Duodenal mucosa (tissue), 2 donors: Measurements from ENCODE around the gene ANTXR1.
"Not testable (repeated sequence)": the region's sequence is repeated elsewhere in the genome, so short reads cannot be mapped to it uniquely, and the experiment has no call there.

Experiments used
- H3K27ac ChIP-seq: one replicate; pipeline ENCODE4 v1.7.0; 2013; ENCODE audit warnings: low read depth, low read length
- H3K27me3 ChIP-seq, 2 donors: one replicate each; pipeline ENCODE4 v1.7.0; 2013; ENCODE audit warnings: low read length in 2 of 2, control low read depth in 1 of 2; ENCODE audit not compliant: insufficient read depth in 2 of 2, control insufficient read depth in 1 of 2
- H3K36me3 ChIP-seq, 2 donors: one replicate each; pipeline ENCODE4 v1.7.0; 2013; ENCODE audit warnings: low read length in 2 of 2, control low read depth in 1 of 2; ENCODE audit not compliant: insufficient read depth in 2 of 2, control insufficient read depth in 1 of 2
- H3K4me1 ChIP-seq, 2 donors: one replicate each; pipeline ENCODE4 v1.7.0; 2013; ENCODE audit warnings: low read length in 2 of 2, control low read depth in 1 of 2; ENCODE audit not compliant: insufficient read depth in 2 of 2, control insufficient read depth in 1 of 2
- H3K4me3 ChIP-seq, 2 donors: one replicate each; pipeline ENCODE4 v1.7.0; 2013; ENCODE audit warnings: low read length in 2 of 2, low read depth in 1 of 2
- H3K9ac ChIP-seq, 2 donors: one replicate each; pipeline ENCODE4 v1.7.0; 2013; ENCODE audit warnings: low read length in 2 of 2, low read depth in 1 of 2
- H3K9me3 ChIP-seq, 2 donors: one replicate each; pipeline ENCODE4 v1.7.0; 2013; ENCODE audit warnings: low read length in 2 of 2, control low read depth in 1 of 2; ENCODE audit not compliant: control insufficient read depth in 1 of 2

ANTXR1 gene

DNA sequence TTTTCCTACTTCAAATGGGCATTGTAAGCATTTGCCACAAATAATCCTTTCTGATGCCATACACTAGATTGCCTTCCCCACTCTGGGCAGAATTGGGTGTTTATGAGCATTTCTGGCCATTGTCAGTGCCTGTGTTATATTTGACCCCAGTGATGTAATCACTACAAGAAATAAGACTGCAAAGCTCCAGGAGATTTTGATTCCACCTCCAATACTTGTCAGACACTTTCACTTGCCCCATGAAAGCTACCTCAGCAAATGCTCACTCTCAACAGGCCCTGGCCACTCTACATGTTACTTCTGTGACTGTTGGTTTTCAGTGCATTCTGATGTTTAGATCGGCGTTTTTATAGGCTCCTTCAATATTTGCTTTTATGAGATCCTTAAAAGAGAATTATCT, 239.0 kb downstream of the ANTXR1 start:
- H3K27me3 ChIP-seq: peaks cover 0 to 4% of the 10 kb centered on the region in 2 donors
- H3K27ac ChIP-seq: no peak overlapping the region
- H3K36me3 ChIP-seq: no peaks in the 10 kb centered on the region
- no peaks in the 10 kb centered on the region for H3K9me3 ChIP-seq
- no peak overlapping the region for H3K9ac ChIP-seq
- no peak overlapping the region for H3K4me3 ChIP-seq
- H3K4me1 ChIP-seq: no peaks in the 10 kb centered on the region

DNA sequence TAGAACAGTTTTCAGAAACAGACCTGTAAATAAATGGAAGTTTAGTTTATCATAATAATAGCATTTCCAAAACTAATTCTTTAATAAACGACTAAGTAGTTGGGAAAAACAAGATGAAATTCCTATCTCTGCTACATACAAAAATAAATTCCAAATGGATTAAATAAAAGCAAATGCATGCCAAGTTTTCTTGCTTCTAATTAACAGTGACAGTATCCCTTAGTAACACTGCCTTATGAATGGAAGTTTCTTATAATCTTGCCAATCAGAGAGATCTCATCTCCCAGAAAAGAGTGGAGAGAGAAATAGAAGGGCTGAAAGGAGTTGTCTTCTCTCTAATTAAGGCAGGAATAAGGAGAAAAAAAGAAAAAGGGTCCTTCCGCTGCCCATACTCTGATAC, 240.1 kb downstream of the ANTXR1 start:
- Histone ChIP-seq H3K9me3 (no peaks in the 10 kb centered on the region), H3K36me3 (no peaks in the 10 kb centered on the region), H3K4me3 (no peak overlapping the region), H3K9ac (no peak overlapping the region), H3K4me1 (no peaks in the 10 kb centered on the region), H3K27me3 (peaks cover 0 to 4% of the 10 kb centered on the region in 2 donors), H3K27ac (no peak overlapping the region)

DNA sequence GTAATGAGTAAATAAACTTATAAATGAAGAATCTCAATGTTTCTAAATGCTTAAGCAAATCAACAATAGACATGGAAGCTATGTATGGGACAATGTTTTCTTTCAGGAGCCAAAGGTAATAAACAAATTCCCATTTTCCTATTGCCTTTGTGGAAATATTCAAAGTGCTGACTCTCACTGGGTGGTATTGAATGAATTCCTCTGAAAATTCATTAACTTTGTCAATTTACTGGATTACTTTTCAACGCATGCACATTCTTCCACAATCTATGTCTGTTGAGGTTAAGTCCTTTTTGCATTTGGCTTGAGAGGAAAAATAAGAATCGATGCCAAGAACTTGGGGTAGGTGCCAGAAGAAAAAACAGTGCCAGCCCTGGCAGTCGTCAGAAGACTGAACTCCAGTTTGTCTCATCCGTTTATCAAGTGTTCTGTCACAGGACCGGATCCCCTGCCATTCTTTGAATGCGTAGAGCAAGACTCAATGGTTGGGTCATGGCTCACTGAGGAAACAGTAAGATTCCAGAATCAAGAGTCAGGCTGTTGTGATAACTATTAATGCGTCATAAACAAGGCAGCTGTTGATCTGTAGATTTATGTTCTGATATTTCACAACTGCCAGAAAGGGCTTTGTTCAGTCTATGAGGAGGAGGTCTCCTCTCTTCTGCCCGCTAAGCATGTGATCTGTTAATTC, 240.8 kb downstream of the ANTXR1 start:
- H3K9ac ChIP-seq: no peak overlapping the region
- H3K27ac ChIP-seq: no peak overlapping the region
- no peaks in the 10 kb centered on the region for H3K36me3 ChIP-seq
- H3K4me3 ChIP-seq: no peak overlapping the region
- H3K4me1 ChIP-seq: no peaks in the 10 kb centered on the region
- no peaks in the 10 kb centered on the region for H3K9me3 ChIP-seq
- H3K27me3 ChIP-seq: peaks cover 0 to 4% of the 10 kb centered on the region in 2 donors

DNA sequence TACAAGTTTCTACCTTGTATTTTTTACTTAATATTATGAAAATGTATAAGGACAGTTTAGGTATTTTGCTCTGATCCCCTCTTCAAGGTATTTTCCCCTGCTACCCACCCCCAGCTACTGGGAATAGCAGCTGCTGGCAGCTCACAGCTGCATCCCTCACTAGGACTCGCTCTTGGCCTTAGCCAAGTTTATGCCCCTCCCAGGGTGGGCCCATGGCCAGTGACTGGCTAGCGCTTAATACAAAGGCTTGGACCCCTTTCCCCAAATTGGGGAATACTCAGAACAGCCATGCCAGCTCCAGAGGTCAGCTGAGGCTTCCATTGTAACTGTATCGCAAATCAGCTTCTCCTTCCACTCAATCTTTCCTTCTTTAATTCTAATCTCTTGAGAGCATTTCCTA, 242.8 kb downstream of the ANTXR1 start:
- H3K36me3 ChIP-seq: no peaks in the 10 kb centered on the region
- H3K4me1 ChIP-seq: no peaks in the 10 kb centered on the region
- H3K4me3 ChIP-seq: no peak overlapping the region
- peaks cover 3 to 13% of the 10 kb centered on the region in 2 donors for H3K9me3 ChIP-seq
- H3K27ac ChIP-seq: no peak overlapping the region
- H3K9ac ChIP-seq: no peak overlapping the region
- peaks cover 0 to 3% of the 10 kb centered on the region in 2 donors for H3K27me3 ChIP-seq

DNA sequence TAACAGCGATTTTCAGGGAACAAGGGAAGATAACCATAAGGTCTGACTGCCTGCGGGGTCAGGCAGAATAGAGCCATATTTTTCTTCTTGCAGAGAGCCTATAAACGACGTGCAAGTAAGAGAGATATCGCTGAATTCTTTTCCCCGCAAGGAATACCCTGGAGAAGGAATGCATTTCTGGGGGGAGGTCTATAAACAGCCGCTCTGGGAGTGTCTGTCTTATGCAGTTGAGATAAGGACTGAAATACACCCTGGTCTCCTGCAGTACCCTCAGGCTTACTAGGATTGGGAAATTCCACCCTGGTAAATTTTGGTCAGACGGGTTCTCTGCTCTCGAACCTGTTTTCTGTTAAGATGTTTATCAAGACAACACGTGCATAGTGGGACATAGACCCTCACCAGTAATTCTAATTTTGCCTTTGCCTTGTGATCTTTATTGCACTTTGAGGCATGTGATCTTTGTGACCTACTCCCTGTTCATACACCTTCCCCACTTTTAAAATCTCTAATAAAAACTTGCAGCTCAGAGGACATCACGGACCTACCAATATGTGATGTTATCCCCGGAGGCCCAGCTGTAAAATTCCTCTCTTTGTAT, 247.1 kb downstream of the ANTXR1 start:
- H3K4me1 ChIP-seq, H3K4me3 ChIP-seq, H3K9ac ChIP-seq, H3K27me3 ChIP-seq, H3K27ac ChIP-seq, H3K36me3 ChIP-seq: not testable (repeated sequence)
- H3K9me3 ChIP-seq: peaks cover 6 to 17% of the 10 kb centered on the region in 2 donors

DNA sequence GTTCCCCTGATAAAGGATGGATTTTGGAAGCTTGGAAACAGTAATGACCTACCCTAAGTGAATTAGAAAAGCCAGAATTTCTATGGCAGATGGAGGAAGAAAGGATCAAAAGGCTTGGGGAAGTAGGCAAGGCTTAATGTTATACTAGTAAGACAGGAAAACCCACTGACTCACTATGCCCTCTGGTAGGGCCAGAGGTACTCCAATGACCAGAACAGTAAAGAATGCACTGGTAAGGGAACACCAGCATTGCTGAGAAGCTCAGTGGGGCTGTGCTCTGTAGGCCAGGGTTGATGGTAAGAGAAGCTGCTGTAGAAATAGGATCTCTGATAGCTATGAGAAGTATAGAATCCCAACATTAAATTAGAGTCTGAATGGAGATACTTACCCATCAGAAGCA, 247.7 kb downstream of the ANTXR1 start:
- H3K9me3 ChIP-seq: peaks cover 6 to 17% of the 10 kb centered on the region in 2 donors
- no peaks in the 10 kb centered on the region for H3K36me3 ChIP-seq
- H3K9ac ChIP-seq: no peak overlapping the region
- no peaks in the 10 kb centered on the region for H3K4me1 ChIP-seq
- H3K4me3 ChIP-seq: no peak overlapping the region
- no peaks in the 10 kb centered on the region for H3K27me3 ChIP-seq
- no peak overlapping the region for H3K27ac ChIP-seq

DNA sequence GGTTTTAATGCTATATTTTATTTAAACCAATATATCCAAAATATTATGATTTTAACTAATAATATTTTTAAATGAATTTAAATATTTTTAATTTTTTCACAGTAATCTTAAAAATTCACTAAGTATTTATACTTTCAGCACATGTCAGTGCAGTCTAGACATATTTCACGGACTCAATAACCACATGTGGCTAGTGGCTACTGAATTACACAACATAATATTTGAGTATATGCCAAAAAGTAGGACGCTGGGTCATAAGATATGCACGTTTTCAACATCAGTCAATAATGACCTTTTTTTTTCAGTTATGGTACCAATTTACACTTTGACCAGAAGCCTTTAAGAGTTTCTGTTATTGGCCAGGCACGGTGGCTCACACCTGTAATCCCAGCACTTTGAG, 256.4 kb downstream of the ANTXR1 start:
- Histone ChIP-seq H3K36me3 (no peaks in the 10 kb centered on the region), H3K9me3 (no peaks in the 10 kb centered on the region), H3K27ac (no peak overlapping the region), H3K4me1 (no peaks in the 10 kb centered on the region), H3K27me3 (peaks cover 0 to 5% of the 10 kb centered on the region in 2 donors), H3K9ac (no peak overlapping the region), H3K4me3 (no peak overlapping the region)

DNA sequence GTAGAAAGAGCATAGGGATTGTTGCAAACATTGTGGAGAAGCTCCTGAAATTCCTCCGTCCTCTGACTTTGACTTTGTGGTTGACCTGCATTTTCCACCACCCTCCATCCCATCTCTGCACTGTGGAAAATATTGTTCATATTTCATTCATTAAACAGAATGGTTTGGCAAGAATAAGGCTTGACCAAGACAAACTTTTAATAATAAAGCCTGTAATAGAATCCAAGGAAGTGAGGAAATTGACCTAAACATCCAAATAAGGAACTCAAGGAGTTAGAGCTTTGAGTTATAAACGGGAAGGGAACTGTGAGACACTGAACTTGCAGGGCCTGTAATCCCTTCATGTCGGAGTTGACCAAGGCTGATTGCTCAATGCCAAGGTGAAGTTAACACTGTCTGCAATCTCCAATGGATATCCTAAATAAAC, 258.9 kb downstream of the ANTXR1 start:
- Histone ChIP-seq H3K4me3 (no peak overlapping the region), H3K4me1 (no peaks in the 10 kb centered on the region), H3K9ac (no peak overlapping the region), H3K36me3 (no peaks in the 10 kb centered on the region), H3K27me3 (peaks cover 0 to 5% of the 10 kb centered on the region in 2 donors), H3K27ac (no peak overlapping the region), H3K9me3 (no peaks in the 10 kb centered on the region)

DNA sequence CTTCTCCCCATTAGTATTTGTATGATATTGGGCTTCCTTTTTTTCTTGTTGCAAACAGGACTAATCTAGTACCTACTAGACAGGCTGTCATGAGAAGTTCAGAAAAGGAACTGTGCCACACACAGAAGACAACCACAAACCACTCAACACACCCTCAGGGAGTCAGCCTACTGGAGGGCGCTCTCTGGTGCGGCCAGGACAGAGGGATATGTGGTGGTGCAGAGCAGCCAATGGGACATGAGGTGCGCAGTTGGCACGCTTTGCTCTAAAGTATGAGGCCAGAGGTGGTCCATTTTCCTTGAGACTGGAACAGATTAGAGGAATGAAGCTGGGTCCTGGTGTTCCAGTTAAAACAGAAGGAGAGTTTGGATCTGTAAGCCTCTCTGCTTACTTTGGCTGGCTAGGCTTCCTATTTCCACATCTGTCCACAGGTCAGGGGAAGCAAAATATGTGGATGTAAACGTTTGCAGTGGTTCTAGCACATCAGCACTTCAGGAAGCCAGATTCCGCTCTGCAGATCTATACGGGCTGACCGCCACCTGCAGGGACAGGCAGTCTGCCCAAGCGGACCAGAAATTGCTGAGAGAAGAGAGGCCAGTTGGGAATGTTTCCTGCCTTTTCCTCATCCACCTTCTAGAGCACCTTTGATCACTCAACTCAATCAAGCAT, 260.0 kb downstream of the ANTXR1 start:
- Histone ChIP-seq H3K9ac (no peak overlapping the region), H3K4me3 (no peak overlapping the region), H3K36me3 (no peaks in the 10 kb centered on the region), H3K27me3 (peaks cover 0 to 5% of the 10 kb centered on the region in 2 donors), H3K27ac (no peak overlapping the region), H3K9me3 (no peaks in the 10 kb centered on the region), H3K4me1 (no peaks in the 10 kb centered on the region)

DNA sequence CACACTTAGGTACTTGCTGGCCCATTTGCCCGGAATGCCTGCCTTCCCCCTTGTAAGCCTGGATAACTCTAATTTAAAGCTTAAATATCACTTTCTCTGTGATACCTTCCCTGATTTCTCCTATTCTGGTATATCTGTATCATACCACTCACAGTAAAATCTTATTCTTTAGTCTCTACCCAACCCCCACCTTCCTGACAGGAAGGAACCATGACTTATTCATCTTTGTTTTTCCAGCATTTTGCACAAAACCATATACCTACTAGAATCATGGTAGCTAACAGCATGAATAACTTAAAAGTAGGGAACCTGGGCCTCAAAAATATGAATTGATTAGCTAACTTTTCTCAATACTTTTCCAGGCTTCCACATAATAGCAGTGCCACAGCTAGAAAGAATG, 262.5 kb downstream of the ANTXR1 start:
- Histone ChIP-seq H3K27me3 (peaks cover 0 to 4% of the 10 kb centered on the region in 2 donors), H3K9ac (no peak overlapping the region), H3K9me3 (no peaks in the 10 kb centered on the region)

More for the DNA sequence above, 262.5 kb downstream of the ANTXR1 start:
- no peak overlapping the region for H3K27ac ChIP-seq
- H3K36me3 ChIP-seq: no peaks in the 10 kb centered on the region
- H3K4me1 ChIP-seq: no peaks in the 10 kb centered on the region
- H3K4me3 ChIP-seq: no peak overlapping the region
